Pulmonary artery endothelial cell (primary cell): Measurements from ENCODE around the gene ELF2. TPM values are rescaled to one million over a fixed set of nuclear protein-coding genes. Genes with fewer than 3 reads are reported as not detected.
"Not testable (repeated sequence)": the region's sequence is repeated elsewhere in the genome, so short reads cannot be mapped to it uniquely, and the experiment has no call there.

Experiments
- DNase-seq: peaks from one replicate; pipeline ENCODE4 v3.0.0-alpha.2; 2011; ENCODE audit warnings: low read depth, low spot score
- total RNA-seq: library from RNA; depleted of rRNA; stranded (reverse); fragments of >200 nt; gene quantifications from 2 replicates; pipeline ENCODE4 v1.2.3, GENCODE V29; 2014

Gene ELF2
- total RNA-seq = 36.5 and 39.1 TPM in 2 replicates

DNA sequence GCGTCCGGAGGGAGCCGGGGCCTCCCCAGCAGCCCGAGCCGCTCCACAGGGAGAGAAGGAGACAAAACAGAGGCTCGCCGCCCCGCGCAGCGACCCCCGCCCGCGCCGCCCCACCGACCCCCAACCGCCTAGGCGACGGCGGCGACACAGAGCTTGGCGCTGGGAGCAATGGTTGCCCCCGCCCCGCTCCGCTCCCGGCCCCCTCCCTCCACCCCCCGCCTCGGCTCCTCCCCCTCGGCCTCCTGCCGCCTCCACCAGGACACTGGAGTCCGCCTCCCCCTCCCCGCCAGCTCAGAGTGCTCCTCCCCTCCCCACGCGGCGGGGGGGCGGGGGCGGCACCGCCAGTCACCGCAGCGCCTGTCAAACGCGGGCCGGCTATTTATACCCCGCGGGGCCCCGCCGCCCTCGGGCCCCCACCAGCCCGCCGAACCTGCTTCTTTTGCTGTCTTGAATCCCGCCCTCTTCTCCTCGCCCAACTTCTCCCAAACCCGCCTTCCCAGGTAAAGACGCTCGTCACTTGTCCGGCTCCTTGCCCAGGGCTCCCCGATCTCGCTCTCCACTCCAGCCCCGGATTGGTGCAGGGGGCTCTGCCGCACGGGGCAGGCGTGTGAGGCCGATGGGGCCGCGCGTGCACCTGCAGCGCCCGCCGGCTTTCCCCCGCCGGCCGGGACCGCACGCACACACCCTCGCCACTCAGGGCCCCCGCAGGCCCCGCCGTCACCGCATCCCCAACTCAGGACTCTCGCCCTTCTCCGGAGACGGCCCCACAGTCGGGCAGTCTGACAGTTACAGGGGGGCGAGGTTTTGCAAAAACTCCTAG is at the start of gene ELF2:
Gene ELF2 (minus strand): TSS at position 170 of the 820 bp plus-strand sequence. CDS start 39,517 bp downstream, outside the sequence.
- DNase-seq = peak; percentile 64

- DNase-seq = no peak
These were observed 46.8 kb upstream of the ELF2 start for GRCh38 chr4:139223682-139224317.

GRCh38 chr4:139222215-139222614 is 45.2 kb upstream of the ELF2 start:
- DNase-seq = no peak

GRCh38 chr4:139221687-139222086 is 44.7 kb upstream of the ELF2 start:
- DNase-seq = no peak

GRCh38 chr4:139219450-139220055 is 42.5 kb upstream of the ELF2 start:
- no peak for DNase-seq

- no peak for DNase-seq
These were observed 37.1 kb upstream of the ELF2 start for GRCh38 chr4:139214039-139214534.

DNA sequence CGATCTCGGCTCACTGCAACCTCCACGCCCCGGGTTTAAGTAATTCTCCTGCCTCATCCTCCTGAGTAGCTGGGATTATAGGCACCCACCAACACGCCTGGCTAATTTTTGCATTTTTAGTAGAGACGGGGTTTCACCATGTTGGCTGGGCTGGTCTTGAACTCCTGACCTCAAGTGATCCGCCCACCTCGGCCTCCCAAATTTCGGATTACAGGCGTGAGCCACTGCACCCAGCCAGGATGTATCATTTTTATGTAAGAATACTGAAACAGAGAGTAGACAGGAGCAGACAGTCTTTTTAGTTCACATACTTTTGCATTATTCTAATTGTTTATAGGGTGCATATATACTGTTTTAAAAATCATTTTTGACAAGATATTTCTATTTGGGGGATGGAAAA is 36.6 kb upstream of the ELF2 start:
- DNase-seq = not testable (repeated sequence)

DNA sequence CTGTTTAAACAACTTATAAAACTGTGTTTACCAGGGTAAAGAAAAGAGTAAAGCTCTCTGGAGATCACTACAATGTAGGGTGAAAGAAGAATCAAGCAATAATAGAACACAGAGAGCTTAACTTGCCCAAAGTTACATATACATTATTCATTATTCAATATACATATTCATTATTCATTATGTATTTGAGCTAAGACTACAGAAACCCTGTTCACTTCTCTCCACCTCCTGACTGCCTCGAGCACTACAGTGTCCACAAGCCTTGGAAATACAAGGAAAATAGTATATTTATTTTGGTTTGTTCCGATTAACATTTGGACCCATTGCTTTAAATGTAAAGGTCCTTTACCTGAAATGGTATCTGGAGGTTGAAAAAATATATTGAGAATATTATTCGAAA is 35.9 kb upstream of the ELF2 start:
- no peak for DNase-seq

DNA sequence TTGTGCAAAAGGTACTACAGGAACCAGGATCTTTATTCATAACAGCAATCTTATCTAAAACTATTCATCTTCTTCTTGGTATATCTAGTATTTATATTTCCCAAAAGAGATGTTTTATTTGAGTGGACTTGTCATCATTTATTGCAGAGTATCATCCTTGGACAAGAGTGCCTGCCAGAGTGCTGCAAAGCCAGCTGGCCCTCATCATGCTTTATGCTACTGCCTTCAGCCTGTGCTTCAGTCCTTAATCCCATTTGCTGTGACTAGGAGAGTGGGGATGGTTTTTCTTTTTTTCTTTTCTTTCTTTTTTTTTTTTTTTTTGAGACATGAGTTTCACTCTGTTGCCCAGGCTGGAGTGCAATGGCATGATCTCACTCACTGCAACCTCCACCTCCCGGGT is 33.5 kb upstream of the ELF2 start:
- DNase-seq = no peak

- DNase-seq = no peak
These were observed 32.5 kb upstream of the ELF2 start for GRCh38 chr4:139209470-139210063.

- DNase-seq = no peak
These were observed 31.5 kb upstream of the ELF2 start for GRCh38 chr4:139208404-139208945.

GRCh38 chr4:139207873-139208403 is 30.9 kb upstream of the ELF2 start:
- no peak for DNase-seq

DNA sequence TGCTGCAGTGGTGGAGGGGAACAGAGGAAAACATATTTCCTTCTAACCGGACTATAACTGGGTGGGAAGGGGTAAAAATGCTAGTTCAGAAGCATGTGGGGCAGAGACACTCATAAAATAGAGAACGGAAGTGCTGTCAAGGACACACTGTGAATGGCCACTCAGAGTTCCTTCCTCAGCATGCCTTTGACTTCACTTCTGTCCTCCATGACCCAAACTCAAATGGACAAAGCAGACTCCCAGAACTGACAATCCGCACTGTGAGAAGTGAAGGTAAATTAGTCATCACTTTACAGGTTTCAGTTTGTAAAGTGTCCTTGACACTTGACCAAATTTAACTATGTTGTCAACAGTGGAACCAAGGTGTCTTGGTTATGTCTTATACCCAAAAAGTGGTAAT is 30.2 kb upstream of the ELF2 start:
- DNase-seq = no peak

DNA sequence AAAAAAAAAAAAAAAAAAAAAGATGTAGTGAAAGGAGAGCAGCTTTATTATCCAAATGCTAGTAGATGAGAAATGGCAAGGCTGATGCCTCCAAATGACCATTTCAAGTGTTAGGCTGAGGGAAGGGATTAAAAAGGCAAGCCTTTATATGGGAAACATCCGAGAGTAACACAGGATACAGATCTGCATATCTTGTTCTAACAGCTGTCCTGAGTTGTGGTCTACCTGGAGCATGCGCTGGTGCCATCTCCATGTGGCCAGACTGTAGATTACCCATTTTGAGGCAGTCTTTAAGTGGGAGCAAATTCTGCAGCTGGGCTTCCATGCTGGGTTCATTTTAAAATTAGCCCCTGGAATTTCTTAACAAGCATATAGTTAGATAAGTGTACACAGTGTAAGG is 26.0 kb upstream of the ELF2 start:
- DNase-seq = no peak

DNA sequence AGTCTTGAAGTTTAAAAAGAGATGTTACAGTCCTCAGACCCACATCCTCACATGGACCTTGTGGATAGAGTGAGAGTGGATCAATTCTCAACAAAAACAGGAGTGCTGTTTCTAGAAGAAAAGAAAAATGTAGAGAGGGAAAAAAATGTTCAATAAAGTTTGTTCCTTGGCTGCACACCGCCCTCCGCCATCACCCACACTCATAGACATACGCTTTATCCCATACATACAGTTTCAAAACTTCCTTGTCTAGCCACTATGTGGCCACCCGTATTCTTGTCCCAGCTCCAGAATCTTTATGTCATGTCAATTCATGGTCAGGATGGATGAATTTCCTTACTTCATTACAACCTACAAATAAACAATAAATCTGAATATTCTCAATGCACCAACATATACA is 23.5 kb upstream of the ELF2 start:
- no peak for DNase-seq

GRCh38 chr4:139200102-139200501 is 23.1 kb upstream of the ELF2 start:
- DNase-seq = no peak

GRCh38 chr4:139197214-139197613 is 20.2 kb upstream of the ELF2 start:
- DNase-seq = not testable (repeated sequence)

GRCh38 chr4:139196462-139196861 is 19.4 kb upstream of the ELF2 start:
- DNase-seq = no peak

- DNase-seq = no peak
These were observed 14.4 kb upstream of the ELF2 start for GRCh38 chr4:139191373-139191772.

DNA sequence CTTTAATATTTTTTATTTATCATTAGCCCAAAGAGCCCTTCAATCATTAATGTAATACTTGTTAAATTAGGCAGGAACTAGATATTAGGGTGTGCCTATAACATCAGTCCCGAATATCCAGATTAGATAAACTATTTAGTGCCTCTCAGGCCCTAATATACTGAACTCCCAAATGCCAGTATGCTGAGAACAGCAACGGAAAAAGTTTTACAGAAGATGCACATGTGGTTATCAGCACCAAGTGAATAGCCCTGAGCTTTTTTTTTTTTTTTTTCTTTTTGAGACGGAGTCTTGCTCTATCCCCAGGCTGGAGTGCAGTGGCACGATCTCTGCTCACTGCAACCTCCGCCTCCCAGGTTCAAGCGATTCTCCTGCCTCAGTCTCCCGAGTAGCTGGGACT is 13.0 kb upstream of the ELF2 start:
- no peak for DNase-seq

DNA sequence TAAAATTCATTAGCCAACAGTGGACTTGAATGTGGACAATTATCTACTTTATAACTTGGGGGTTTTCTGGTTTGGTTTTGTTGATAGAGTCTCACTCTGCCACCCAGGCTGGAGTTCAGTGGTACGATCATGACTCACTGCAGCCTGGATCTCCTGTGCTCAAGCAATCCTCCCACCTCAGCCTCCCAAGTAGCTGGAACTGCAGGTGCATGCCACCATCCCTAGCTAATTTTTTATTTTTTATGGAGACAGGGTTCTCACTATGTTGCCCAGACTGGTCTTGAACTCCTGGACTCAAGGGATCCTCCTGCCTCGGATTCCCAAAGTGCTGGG is 12.4 kb upstream of the ELF2 start:
- DNase-seq = no peak
